Stimulated activated CD4-positive, alpha-beta T cell treated with anti-CD3 and anti-CD28 coated beads, Interleukin-2, amount 100 ng/mL, for 48 hours (primary cell): Measurements from ENCODE around the gene HTT.

Source experiments
- DNase-seq, 2 donors: peaks; one replicate each; pipeline ENCODE4 v3.0.0-alpha.2; 2020

Gene HTT

DNA sequence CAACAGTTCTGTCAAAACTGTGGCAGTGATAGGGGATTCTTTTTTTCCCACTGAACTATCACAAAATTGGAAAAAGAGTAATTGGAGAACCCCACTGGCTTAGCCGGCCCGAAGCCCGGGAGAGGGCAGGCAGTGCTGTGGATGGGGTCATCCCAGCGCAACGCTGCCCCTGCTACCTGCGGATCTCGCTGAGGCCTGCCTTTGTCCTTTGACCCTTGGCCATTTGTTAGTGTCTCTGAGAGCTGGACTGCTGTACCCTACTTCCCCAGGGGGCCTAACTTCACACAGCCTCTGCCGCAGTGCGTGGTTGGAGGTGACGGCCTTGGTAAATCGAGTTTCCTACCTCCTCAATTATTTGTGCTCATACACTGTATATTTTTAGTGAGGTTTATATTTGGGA lies 131.5 kb downstream of the HTT start:
- no peak for DNase-seq

DNA sequence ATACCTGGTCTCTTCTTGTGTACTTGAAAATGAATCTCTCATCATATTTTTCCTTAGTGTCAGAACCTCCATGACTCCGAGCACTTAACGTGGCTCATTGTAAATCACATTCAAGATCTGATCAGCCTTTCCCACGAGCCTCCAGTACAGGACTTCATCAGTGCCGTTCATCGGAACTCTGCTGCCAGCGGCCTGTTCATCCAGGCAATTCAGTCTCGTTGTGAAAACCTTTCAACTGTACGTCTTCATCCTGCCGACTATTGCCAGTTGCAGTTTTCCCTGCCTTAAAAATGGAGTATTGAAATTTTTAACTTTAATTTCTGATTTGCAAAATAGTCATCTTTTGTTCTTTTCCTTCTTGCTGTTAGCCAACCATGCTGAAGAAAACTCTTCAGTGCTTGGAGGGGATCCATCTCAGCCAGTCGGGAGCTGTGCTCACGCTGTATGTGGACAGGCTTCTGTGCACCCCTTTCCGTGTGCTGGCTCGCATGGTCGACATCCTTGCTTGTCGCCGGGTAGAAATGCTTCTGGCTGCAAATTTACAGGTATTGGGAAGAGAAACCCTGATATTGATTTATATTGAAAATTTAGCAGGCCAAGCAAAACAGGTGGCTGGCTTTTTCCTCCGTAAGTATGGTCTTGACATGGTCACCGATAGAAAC lies 132.1 kb downstream of the HTT start:
- DNase-seq = no peak

DNA sequence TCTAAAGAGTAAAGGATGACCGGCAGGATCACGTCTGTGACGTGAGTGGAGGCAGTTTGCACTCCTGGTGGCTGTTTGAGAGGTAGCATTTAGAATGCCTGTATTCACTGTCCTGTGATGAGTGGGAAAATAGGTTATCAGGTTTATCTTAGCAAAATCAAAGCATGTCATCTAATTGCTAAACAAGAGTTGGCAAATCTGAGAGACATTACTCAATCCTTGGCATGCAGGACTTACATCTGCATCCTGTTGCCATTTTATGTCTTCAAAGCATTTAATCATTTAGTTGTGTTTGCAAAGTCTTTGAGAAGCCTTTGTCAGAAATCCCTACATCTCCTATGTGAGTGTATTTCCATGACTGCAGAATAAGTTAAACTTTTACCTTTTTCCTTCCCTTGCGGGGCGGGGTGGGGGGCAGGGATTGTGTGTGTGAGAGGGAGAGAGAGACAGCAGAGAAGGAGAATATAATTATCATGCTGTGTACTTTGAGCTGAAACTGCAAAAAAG lies 133.1 kb downstream of the HTT start:
- DNase-seq = no peak

DNA sequence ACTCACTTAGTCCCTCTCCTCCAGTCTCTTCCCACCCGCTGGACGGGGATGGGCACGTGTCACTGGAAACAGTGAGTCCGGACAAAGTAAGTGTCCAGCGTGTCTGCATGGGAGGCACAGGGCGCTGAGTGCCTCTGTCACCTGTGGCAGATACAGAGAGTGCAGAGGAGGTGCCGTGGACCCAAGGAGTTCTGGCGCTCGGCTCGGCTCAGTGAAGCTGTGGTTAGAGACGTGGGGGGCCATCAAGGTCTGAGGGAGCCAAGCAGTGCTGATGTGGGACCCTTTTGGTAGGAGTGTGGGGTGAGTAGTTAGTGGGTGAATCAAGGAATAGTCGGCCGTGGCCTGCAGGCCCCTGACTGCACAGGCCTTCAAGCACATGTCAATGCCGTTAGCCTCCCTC lies 134.3 kb downstream of the HTT start:
- no peak for DNase-seq

DNA sequence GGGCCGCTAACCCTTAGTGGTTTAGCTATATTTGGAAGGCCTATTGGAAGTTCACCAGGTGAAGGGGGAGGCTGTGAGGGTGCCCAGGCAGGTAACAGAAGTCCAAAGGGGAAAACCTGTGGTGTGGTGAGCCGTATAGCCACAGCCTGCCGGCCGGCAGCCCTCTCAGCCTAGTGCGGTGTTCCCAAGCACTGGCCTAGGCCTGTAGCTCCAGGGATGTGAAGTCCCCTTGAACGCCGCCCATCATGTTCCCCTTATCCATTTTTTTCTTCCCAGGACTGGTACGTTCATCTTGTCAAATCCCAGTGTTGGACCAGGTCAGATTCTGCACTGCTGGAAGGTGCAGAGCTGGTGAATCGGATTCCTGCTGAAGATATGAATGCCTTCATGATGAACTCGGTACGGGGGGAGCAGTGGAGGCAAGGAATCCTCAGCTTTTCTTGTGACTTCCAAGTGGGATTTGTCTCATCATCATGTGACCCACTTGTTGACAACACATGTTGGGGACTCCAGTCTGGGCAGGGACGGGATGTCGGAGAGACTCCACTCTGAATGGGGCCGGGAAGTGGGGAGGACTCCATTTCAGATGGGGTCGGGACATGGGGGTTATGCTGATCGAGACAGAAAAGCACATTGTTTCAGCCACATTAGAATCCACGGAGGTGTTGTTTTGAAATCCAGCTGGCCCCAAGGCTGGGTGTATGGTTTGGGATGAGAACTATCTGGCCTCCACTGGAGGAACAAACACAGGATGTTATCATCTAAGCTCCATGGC lies 135.3 kb downstream of the HTT start:
- no peak for DNase-seq

DNA sequence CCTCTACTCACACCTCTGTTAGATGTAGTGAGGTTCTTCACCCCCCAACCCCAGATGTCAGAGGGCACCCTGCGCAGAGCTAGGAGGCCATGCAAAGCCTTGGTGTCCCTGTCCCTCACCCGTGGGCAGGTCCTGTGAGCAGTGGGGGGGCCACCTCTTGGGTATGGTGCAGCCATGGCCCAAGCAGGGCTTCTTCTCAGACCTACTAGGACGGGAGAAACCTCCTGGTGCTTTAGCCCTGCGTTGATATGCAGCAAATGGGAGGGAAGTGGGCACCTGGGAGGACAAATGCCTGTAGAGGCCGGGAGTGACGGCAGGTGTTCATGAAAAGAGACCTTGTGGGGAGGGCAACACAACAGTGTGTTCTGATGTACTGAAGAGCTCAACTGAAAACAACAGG lies 136.0 kb downstream of the HTT start:
- DNase-seq = no peak

DNA sequence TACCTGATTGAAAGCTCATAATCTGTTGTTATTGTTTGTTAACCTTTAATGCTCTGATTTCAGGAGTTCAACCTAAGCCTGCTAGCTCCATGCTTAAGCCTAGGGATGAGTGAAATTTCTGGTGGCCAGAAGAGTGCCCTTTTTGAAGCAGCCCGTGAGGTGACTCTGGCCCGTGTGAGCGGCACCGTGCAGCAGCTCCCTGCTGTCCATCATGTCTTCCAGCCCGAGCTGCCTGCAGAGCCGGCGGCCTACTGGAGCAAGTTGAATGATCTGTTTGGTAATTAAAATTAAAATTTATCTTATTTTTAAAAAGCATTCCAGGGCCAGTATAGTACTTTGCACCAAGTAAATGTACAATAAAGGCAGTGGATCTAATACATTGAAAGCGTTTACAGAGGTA lies 137.4 kb downstream of the HTT start:
- DNase-seq = no peak

DNA sequence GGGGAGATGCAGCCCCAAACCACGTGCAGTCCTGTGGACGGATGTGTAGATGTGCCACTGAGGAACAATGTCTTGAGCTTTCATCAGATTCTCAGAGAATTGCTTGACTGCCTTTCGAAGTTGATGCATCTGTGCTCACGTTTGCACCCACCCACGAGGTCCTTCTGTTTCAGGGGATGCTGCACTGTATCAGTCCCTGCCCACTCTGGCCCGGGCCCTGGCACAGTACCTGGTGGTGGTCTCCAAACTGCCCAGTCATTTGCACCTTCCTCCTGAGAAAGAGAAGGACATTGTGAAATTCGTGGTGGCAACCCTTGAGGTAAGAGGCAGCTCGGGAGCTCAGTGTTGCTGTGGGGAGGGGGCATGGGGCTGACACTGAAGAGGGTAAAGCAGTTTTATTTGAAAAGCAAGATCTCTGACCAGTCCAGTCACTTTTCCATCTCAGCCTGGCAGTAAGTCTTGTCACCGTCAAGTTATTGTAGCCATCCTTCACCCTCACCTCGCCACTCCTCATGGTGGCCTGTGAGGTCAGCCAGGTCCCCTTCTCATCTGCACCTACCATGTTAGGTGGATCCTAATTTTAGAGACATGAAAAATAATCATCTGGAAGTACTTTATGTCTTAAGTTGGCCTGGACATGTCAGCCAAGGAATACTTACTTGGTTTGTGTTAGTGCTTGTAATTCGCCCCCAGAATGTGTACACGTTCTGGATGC lies 138.1 kb downstream of the HTT start:
- DNase-seq = no peak

DNA sequence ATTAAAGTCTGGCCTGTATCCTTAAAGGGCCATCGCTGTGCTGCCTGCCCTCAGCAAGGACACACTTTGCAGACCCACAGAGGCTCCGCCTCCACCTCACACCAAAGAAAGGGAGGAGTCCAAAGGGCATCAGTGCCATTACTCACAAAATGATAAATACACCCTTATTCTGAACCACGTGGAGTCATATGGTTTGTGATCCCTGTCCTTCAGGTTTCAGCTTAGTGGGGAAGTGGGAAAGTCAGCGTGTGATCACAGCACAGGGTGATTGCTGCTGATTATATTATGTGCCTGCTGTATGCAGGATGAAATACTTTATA lies 138.6 kb downstream of the HTT start:
- no peak for DNase-seq

DNA sequence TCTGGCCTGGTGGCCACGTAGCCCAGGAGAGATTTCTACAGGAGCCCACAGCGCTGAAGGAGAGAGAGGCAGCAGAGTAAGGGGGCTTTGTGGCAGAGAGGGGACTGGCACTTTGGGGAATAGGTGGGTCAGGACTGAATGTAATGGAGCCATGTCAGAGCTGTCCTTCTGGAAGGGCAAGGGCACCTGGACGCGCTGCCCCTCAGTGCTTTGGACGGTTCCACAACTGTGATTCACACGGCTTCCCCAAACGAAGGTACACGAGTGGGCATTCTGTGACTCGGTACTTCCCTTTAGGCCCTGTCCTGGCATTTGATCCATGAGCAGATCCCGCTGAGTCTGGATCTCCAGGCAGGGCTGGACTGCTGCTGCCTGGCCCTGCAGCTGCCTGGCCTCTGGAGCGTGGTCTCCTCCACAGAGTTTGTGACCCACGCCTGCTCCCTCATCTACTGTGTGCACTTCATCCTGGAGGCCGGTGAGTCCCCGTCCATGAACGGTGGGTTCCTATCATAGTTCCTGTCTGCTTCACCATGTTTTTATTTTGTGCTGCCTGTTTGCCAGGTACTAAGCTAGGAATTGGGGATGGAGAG lies 139.3 kb downstream of the HTT start:
- no peak for DNase-seq

DNA sequence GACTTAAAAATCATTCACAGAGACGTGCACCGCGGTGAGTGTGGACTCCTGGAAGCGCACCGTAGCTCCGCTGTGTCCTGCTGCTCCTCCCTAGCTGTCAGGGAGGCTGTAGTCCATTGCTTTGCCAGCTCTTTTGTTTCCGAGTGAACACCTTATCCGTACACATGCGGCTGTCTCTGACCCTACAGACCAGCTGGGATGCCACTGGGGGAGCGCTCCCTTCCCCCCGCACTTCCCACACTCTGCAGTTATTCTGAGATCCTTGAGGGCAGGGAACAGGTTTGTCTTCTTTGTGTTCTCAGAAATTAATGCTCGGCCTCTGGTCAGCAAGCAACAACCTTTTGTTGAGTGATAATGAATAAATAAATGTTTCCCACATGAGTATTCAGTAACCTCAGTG lies 140.8 kb downstream of the HTT start:
- no peak for DNase-seq

DNA sequence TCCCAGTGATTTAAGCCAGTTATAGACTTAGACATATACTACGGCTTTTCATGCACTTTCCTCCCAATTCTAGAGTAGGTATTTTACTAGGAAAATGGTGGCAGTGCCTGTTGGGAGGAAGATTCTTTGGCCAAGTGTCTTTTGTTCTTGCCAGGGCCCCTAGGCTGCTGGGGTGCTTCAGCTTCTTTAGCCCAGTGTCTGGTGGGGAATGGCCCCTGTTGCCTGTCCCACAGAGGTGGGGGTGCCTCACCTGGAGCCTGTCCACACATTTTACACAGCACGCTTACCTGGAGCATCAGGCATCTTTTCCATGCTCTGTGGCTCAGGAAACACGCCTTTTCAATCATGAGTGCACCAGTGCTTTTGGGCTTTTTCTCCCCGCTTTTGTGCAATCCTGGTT lies 141.3 kb downstream of the HTT start:
- no peak for DNase-seq

DNA sequence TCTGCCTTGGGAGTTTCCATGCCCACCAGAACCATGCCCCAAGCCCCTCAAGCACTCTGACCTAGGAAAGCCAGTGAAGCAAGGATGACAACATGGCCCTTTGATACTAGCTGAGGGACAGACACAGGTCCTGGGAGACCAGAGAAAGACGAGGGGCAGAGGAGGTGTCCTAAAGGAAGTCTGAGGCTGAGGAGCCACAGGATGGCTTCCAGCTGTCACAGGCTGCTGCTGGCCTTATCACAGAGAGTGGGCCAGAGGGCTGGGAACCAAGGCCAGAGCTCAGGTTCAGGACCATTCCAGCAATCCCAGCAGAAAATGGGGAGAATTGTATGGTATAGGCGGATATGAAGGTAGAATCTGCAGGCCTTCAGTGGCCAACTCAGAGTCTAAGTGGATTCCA lies 142.8 kb downstream of the HTT start:
- no peak for DNase-seq

DNA sequence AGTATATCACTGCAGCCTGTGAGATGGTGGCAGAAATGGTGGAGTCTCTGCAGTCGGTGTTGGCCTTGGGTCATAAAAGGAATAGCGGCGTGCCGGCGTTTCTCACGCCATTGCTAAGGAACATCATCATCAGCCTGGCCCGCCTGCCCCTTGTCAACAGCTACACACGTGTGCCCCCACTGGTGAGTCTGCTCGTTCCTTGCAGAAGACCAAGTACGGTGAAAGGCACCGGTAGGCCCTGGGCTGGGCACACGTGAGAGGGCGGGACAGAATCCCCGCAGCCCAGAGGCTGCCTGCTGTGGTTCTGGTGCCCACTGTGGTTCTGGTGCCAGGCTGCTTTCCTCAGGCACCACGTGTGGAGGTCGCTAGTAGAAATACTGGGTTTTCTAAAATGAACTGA lies 143.3 kb downstream of the HTT start:
- DNase-seq = no peak

DNA sequence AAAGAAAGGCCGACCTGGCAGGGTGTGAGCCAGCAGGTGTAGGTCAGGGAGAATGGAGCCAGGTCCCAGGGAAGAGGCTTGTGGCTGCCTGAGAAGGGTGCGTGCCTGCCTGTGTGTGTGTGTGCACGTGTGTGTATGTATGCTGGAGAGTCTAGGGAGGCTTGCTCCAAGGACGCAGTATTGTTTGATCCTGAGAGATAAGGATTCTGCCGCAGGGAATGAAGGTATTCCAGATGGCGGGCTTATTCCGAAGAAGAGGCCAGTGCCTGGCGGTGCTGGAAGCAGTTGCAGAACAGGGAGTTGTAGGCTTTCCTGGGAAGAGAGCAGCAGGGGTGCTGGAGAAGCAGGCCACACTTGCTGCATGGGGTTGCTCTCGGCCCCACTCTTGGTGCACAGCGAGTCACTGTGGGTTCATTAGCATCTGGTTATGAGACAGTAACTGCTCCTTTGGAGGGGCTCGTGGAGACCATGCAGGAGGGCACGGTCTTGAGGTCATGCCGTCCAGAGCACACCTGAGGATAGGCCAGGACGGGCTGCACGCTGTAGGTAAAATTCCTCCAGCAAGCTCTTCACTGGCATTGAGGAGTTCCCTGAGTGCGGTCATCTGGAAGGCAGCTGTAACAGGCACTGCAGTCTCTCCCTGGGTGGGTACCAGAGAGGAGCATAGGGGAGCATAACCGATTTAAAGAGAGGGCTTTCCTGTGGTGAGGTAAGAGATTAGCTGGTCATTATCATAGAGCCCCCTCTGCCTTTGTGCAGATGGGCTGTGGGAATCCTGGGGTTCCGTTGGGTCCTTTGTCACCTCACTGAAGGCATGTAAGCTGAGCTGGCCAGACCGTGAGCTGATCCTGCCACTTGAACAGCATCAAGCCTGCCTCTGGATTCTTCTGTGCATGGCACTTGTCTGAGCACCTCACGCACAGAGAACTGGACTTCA lies 144.6 kb downstream of the HTT start:
- DNase-seq = no peak

DNA sequence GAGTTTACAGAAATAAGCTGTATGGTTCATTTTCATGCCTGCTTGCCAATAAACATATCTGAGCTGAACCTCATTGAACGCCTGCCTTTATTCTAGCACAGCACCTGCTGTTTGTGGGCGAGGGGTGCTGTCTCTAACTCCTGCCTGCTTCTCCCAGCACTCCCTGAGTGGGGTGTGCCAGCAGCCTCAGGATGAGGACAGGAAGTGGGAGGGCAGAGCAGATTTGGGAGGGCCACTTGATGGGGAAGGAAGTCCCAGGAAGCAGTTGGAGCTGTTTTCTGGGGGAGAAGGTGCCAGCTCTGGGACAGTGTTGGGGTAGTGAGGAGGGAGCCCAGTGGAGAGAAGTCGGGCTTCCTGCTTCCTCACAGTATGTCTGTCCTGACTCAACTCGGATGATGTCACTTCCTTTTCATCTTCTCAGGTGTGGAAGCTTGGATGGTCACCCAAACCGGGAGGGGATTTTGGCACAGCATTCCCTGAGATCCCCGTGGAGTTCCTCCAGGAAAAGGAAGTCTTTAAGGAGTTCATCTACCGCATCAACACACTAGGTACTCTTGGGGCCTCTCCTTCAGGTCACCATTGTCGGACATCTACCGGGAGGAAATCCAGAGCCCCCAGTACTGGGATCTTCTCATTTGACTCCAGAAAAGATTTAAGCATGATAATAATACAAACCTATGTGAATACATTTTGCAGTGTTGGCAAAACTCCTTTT lies 145.4 kb downstream of the HTT start:
- no peak for DNase-seq

DNA sequence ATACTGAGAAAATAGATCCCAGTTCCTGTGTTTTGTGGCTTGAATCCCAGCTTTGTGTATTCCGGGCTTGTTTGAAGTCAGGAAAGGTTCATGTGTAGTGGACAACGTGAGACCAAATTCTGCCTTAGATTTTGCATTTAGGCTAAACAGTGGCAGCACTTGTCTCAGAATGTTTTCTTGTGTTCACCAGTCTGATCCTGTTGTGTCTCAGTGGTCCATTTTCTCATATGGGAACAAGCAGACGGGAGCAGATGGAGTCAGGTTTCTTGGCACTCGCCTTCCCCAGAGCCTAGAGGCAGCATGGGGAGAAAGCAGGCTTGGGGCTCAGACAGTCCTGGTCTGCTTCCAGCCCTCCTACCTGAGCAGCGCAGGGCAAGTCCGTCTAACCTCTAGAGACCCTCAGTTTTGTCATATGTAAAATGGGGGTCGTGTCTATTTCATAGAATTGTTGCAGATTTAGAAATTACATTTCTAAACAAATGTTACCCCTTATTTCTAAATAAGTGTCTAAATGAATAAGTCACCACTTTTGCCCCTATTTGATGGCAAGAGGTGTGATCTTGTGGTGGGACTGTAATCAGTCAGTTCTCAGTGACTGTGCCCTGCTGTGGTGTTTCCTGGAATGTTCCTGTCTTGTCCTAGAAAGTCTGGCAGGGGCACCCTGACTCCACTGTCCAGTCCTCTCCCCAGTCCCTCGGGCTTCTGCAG lies 146.1 kb downstream of the HTT start:
- DNase-seq = no peak

DNA sequence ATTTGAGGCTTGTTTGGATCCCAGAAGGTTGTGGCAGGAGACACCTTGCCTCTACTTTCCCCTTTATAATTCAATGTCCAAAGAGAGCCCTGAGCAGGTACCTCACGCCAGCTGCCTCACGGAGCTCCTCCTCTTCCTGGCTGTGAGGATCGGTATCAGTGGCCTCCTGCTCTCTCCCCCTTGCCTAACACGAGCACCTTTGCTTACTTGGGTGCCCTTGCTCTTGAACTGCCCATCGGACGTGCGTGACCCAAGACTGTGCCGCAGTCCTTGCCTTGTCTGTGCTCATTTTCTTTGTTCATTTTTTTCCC lies 146.7 kb downstream of the HTT start:
- no peak for DNase-seq

DNA sequence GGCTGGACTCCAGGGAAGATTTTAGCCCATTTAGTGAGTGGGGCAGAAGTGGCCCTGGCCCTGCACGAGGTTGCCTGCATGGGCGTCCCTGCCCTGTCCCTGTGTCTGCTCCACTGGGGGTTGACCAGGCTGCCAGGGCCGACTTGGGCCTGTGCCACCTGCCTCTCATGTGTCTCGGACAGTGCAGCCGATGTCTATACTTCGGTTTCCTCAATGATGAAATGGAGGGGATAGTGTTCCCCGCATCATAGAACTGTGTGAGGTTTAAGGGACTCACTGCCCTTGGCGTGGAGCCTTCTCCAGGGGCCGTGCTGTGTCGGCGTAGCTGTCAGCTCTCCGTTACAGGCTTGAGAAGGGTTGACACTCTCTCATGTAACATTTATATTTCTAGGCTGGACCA lies 147.5 kb downstream of the HTT start:
- DNase-seq = no peak

DNA sequence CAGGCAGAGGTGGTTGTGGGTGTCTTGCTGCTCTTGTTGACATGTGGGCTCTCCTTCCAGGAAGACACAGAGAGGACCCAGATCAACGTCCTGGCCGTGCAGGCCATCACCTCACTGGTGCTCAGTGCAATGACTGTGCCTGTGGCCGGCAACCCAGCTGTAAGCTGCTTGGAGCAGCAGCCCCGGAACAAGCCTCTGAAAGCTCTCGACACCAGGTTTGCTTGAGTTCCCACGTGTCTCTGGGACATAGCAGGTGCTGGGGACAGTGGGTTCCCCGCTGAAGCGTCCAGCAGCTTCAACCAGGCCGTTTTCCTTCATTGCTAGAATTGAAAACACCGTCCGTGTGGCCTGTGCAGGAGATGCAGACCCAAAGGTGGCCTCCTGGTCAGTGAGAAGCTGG lies 148.9 kb downstream of the HTT start:
- DNase-seq = no peak

DNA sequence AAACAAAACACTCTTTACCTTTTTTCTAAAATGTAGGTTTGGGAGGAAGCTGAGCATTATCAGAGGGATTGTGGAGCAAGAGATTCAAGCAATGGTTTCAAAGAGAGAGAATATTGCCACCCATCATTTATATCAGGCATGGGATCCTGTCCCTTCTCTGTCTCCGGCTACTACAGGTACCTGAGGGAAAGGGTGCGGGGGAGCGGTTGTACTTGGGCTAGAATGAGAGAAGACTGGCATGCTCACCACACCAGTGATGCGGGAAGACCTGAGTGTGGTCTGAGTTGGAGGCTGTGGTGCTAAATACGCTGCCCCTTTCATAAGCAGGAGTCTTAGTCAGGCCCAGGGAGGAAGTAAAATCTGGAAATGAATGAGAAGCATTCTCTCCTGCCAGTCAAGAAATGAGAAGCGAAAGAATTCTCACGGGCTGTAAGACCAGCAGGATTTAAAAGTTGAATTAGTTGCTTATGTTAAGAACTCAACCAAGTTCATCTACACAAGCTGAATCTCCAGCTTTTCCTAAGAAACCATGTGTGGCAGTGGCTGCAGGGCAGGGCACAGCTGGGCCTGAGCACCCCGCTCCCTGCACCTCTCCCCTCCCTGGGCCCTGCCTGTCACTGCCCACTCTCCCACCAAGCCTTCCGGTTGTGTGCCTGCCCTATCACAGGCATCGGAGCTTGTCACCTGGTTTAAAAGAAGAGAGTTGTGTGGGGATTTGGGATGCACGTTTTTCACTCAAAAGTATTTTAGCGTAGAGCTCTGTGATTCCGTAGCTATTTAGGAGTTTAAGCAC lies 149.7 kb downstream of the HTT start:
- no peak for DNase-seq
